Brain microvascular endothelial cell (primary cell): ENCODE data around the gene PDE12.

Experiments used
- DNase-seq: peaks from one replicate; pipeline ENCODE4 v3.0.0-alpha.2; 2020
- H3K27ac ChIP-seq: fragments of 250-450 bp; sonication (Bioruptor Pico); 2 replicates; pipeline ENCODE4 v1.5.1; 2020; ENCODE audit warnings: mild to moderate bottlenecking, moderate library complexity
- H3K27me3 ChIP-seq: fragments of 250-450 bp; sonication (Bioruptor Pico); replicated peaks from 2 replicates; pipeline ENCODE4 v1.5.1; 2020; ENCODE audit warnings: mild to moderate bottlenecking
- H3K36me3 ChIP-seq: fragments of 250-450 bp; sonication (Bioruptor Pico); replicated peaks from 2 replicates; pipeline ENCODE4 v1.5.1; 2020; ENCODE audit warnings: mild to moderate bottlenecking
- H3K4me3 ChIP-seq: 2 replicates; pipeline ENCODE4 v1.5.1; 2011; ENCODE audit warnings: low read depth, mild to moderate bottlenecking, control low read depth, low read length, moderate library complexity
- CTCF ChIP-seq: IDR thresholded peaks from 2 replicates; pipeline ENCODE4 v1.5.1; 2011; ENCODE audit warnings: low read depth, mild to moderate bottlenecking, moderate library complexity, low read length, control low read depth, inconsistent platforms; ENCODE audit errors: missing control alignments
- in situ Hi-C: cut with HindIII; loops from 2 replicates; pipeline ENCODE4 v1.10.0; 2017; ENCODE audit warnings: low sequenced_read_pairs, low pct_ligation_motif_present

PDE12 gene

DNA sequence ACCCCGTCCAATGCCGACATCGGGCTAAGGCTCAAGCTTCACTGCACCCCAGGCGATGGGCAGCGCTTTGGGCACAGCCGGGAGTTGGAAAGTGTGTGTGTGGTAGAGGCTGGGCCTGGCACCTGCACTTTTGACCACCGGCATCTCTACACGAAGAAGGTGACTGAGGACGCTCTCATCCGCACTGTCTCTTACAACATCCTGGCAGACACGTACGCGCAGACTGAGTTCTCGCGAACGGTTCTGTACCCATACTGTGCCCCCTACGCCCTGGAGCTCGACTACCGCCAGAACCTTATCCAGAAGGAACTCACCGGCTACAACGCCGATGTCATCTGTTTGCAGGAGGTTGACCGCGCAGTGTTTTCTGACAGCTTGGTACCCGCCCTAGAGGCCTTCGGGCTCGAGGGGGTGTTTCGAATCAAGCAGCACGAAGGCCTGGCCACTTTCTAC is 1.0 kb downstream of the PDE12 start:
- no peak for TF ChIP-seq CTCF
- peak overlapping the region; percentile 85 for H3K27ac ChIP-seq
- DNase-seq = peak; percentile 34

DNA sequence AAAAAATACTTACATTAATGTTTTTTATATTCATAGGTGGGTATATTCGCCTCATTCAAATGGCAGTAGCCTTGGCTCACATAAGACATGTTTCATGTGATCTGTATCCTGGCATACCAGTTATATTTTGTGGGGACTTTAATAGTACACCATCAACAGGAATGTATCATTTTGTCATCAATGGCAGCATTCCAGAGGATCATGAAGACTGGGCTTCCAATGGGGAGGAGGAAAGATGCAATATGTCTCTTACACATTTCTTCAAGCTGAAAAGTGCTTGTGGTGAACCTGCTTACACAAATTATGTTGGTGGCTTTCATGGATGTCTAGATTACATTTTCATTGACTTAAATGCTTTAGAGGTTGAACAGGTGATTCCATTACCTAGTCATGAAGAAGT is 3.5 kb downstream of the PDE12 start:
- Histone ChIP-seq H3K36me3 (peaks cover 4% of the 10 kb centered on the region), H3K27ac (no peak overlapping the region), H3K27me3 (no peaks in the 10 kb centered on the region), H3K4me3 (no peak overlapping the region)
- TF ChIP-seq CTCF = no peak
- in situ Hi-C loops = no loop called here
- no peak for DNase-seq

More for the DNA sequence above, 1.0 kb downstream of the PDE12 start:
- in situ Hi-C loops = no loop called here
- Histone ChIP-seq H3K27me3 (no peaks in the 10 kb centered on the region), H3K4me3 (peak overlapping the region; percentile 92), H3K36me3 (peaks cover 4% of the 10 kb centered on the region)

- no peak for DNase-seq
- H3K27me3 ChIP-seq = no peaks in the 10 kb centered on the region
- peaks cover 78% of the 10 kb centered on the region for H3K36me3 ChIP-seq
- H3K27ac ChIP-seq = no peak overlapping the region
- no peak for TF ChIP-seq CTCF
- H3K4me3 ChIP-seq = no peak overlapping the region
- in situ Hi-C loops = no loop called here
Measured at GRCh38 chr3:57569859-57570450, 13.9 kb downstream of the PDE12 start.

DNA sequence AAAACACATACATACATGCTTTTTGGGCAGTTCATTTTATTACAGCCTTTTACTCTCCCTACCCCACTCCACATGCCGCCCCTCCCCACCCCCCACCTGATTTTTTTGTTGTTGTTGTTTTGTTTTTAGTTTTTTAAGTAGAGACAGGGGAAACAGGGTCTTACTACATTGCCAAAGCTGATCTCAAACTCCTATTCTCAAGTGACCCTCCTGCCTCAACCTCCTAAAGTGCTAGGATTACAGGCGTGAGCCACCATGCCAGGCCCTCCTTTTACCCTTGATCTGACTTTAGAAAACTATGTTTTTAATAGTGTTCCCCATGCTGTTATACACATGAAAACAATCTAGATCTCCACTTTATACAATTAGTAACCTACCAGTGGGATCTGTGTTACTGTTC is 14.8 kb downstream of the PDE12 start:
- no peak for DNase-seq

DNA sequence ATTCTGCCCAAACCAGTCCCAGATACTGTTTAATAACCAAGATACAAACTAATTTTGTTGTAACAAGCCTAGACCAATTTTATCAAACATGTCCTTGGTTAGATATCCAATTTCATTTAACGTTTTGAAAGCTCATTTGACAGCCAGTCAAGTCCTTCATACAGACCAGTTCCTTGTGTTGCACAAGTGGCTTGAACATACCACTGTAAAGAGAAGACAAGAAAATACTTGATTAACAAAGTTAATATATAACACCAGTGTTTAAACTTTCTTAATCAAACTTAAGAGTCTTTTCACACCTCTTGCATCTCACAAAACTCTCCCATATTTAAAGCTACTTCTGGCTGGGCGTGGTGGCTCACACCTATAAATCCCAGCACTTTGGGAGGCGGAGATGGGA is 16.0 kb downstream of the PDE12 start:
- in situ Hi-C loops = no loop called here
- Histone ChIP-seq H3K4me3 (no peak overlapping the region), H3K36me3 (peaks cover 82% of the 10 kb centered on the region), H3K27me3 (no peaks in the 10 kb centered on the region), H3K27ac (no peak overlapping the region)
- no peak for TF ChIP-seq CTCF
- DNase-seq = no peak

More for the DNA sequence above, 14.8 kb downstream of the PDE12 start:
- Histone ChIP-seq H3K36me3 (peaks cover 82% of the 10 kb centered on the region), H3K27ac (no peak overlapping the region), H3K27me3 (no peaks in the 10 kb centered on the region), H3K4me3 (no peak overlapping the region)
- TF ChIP-seq CTCF = no peak
- in situ Hi-C loops = no loop called here

- in situ Hi-C loops = no loop called here
- no peak for DNase-seq
- H3K27ac ChIP-seq = no peak overlapping the region
- H3K4me3 ChIP-seq = no peak overlapping the region
- H3K36me3 ChIP-seq = peaks cover 92% of the 10 kb centered on the region
- TF ChIP-seq CTCF = no peak
- no peaks in the 10 kb centered on the region for H3K27me3 ChIP-seq
Measured at GRCh38 chr3:57575966-57576626, 20.0 kb downstream of the PDE12 start.
